HG03457 (cell line): ENCODE data around the gene ANTXR2.
A peak's percentile ranks its signal among the peaks of the same experiment; 100 is the strongest.
"Not testable (repeated sequence)": the region's sequence is repeated elsewhere in the genome, so short reads cannot be mapped to it uniquely, and the experiment has no call there.

Source experiments
- ATAC-seq: cut with Tn5 transposase; IDR thresholded peaks from one replicate; pipeline ENCODE4 v1.9.1; 2021; ENCODE audit warnings: moderate number of reproducible peaks; ENCODE audit not compliant: unreplicated experiment

ANTXR2 gene

GRCh38 chr4:80072744-80073472, at the start of gene ANTXR2:
Gene ANTXR2 (minus strand): TSS chr4:80073229. CDS start chr4:80072560, 669 bp downstream.
- ATAC-seq = peak; percentile 64

GRCh38 chr4:80121815-80122214, 48.8 kb upstream of the ANTXR2 start:
- ATAC-seq = not testable (repeated sequence)

GRCh38 chr4:80119620-80120019, 46.6 kb upstream of the ANTXR2 start:
- ATAC-seq = not testable (repeated sequence)

GRCh38 chr4:80116516-80116915, 43.5 kb upstream of the ANTXR2 start:
- ATAC-seq = no peak

GRCh38 chr4:80115368-80116181, 42.5 kb upstream of the ANTXR2 start:
- ATAC-seq = no peak

GRCh38 chr4:80114732-80115265, 41.8 kb upstream of the ANTXR2 start:
- ATAC-seq = no peak

GRCh38 chr4:80113615-80114014, 40.6 kb upstream of the ANTXR2 start:
- no peak for ATAC-seq

- ATAC-seq = no peak
Observed at GRCh38 chr4:80112236-80112635, 39.2 kb upstream of the ANTXR2 start.

- no peak for ATAC-seq
Observed at GRCh38 chr4:80111276-80111675, 38.2 kb upstream of the ANTXR2 start.

- ATAC-seq = no peak
Observed at GRCh38 chr4:80107374-80107773, 34.3 kb upstream of the ANTXR2 start.

GRCh38 chr4:80104927-80105326, 31.9 kb upstream of the ANTXR2 start:
- no peak for ATAC-seq

- ATAC-seq = no peak
Observed at GRCh38 chr4:80103629-80104028, 30.6 kb upstream of the ANTXR2 start.

GRCh38 chr4:80101792-80102116, 28.7 kb upstream of the ANTXR2 start:
- ATAC-seq = no peak

- ATAC-seq = no peak
Observed at GRCh38 chr4:80101071-80101791, 28.2 kb upstream of the ANTXR2 start.

GRCh38 chr4:80099671-80100070, 26.6 kb upstream of the ANTXR2 start:
- no peak for ATAC-seq

GRCh38 chr4:80098635-80099034, 25.6 kb upstream of the ANTXR2 start:
- ATAC-seq = no peak

GRCh38 chr4:80097400-80098177, 24.6 kb upstream of the ANTXR2 start:
- no peak for ATAC-seq

GRCh38 chr4:80096175-80096850, 23.3 kb upstream of the ANTXR2 start:
- no peak for ATAC-seq

GRCh38 chr4:80094191-80094590, 21.2 kb upstream of the ANTXR2 start:
- ATAC-seq = no peak

- ATAC-seq = no peak
Observed at GRCh38 chr4:80093563-80093962, 20.5 kb upstream of the ANTXR2 start.
